Activated B cell treated with CpG ODN at 0.5 μM for 24 hours (primary cell): ENCODE measurements around the gene MBTD1. TPM values are rescaled to one million over a fixed set of nuclear protein-coding genes. Genes with fewer than 3 reads are reported as not detected.

ENCODE experiments used
- ATAC-seq: fragments of 200-7000 bp; cut with Tn5 transposase; one replicate; pipeline ENCODE4 v1.10.0; 2021; ENCODE audit warnings: low read depth, mild to moderate bottlenecking, moderate library complexity
- CTCF ChIA-PET: fragments of 350-600 bp; sonication (Branson Sonifier 250); formaldehyde crosslinking; loops from one replicate; lab custom pipeline; 2021; ENCODE audit warnings: antibody characterized with exemption; lab: Charles Lee
- POLR2A ChIA-PET: fragments of 350-600 bp; sonication (Branson Sonifier 250); formaldehyde crosslinking; loops from one replicate; lab custom pipeline; 2021; ENCODE audit warnings: antibody characterized with exemption; lab: Charles Lee
- DNase-seq: peaks from one replicate; pipeline ENCODE4 v3.0.0; 2022
- H3K27ac Mint-ChIP-seq: one replicate; pipeline ENCODE4 v1.8.0; 2020; ENCODE audit warnings: mixed read lengths
- H3K27me3 Mint-ChIP-seq: one replicate; pipeline ENCODE4 v1.8.0; 2021; ENCODE audit warnings: mixed read lengths
- H3K36me3 Mint-ChIP-seq: one replicate; pipeline ENCODE4 v1.8.0; 2021; ENCODE audit warnings: low read depth, mixed read lengths
- H3K4me1 Mint-ChIP-seq: one replicate; pipeline ENCODE4 v1.8.0; 2021; ENCODE audit warnings: mixed read lengths
- H3K4me3 Mint-ChIP-seq: one replicate; pipeline ENCODE4 v1.8.0; 2020; ENCODE audit warnings: mild to moderate bottlenecking, mixed read lengths
- H3K9me3 Mint-ChIP-seq: one replicate; pipeline ENCODE4 v1.8.0; 2020; ENCODE audit warnings: mixed read lengths
- intact Hi-C: fragments of 100-400 bp; cut with micrococcal nuclease; formaldehyde crosslinking; loops from one replicate; pipeline ENCODE4 v1.15.1; 2024
- total RNA-seq: library from RNA; stranded (reverse); gene quantifications from 2 replicates; pipeline ENCODE4 v1.2.3, GENCODE V29; 2022
- TF ChIP-seq, protein P1 (sequence below): fragments of 200-600 bp; IDR thresholded peaks from one replicate; pipeline ENCODE4 v1.8.0; 2022; ENCODE audit warnings: antibody characterized with exemption, mild to moderate bottlenecking

Gene MBTD1
- total RNA-seq, 1 donor from 2014 or later = 23.6 TPM

DNA sequence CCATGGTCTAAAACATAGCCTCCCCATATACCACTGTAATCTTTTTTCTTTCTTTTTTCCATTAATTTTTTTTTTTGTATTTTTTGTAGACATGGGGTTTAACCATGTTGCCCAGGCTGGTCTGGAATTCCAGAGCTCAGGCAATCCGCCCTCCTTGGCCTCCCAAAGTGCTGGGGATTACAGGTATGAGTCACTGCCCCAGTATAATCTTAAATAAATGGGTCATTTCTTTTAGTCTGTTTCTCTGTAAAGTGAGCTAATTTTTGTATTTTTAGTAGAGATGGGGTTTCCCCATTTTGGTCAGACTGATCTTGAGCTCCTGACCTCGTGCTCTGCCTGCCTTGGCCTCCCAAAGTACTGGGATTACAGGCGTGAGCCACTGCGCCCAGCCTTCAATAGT is 112.2 kb downstream of the MBTD1 start:
- H3K4me1 Mint-ChIP-seq = no peaks in the 10 kb centered on the region
- ATAC-seq (no peak), DNase-seq (no peak)
- ChIA-PET CTCF (no interaction called here), POLR2A (no interaction called here)
- no peaks in the 10 kb centered on the region for H3K9me3 Mint-ChIP-seq
- no peaks in the 10 kb centered on the region for H3K27me3 Mint-ChIP-seq
- H3K4me3 Mint-ChIP-seq = no peak overlapping the region
- TF ChIP-seq, protein P1, sequence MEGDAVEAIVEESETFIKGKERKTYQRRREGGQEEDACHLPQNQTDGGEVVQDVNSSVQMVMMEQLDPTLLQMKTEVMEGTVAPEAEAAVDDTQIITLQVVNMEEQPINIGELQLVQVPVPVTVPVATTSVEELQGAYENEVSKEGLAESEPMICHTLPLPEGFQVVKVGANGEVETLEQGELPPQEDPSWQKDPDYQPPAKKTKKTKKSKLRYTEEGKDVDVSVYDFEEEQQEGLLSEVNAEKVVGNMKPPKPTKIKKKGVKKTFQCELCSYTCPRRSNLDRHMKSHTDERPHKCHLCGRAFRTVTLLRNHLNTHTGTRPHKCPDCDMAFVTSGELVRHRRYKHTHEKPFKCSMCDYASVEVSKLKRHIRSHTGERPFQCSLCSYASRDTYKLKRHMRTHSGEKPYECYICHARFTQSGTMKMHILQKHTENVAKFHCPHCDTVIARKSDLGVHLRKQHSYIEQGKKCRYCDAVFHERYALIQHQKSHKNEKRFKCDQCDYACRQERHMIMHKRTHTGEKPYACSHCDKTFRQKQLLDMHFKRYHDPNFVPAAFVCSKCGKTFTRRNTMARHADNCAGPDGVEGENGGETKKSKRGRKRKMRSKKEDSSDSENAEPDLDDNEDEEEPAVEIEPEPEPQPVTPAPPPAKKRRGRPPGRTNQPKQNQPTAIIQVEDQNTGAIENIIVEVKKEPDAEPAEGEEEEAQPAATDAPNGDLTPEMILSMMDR = no peak
- no peak overlapping the region for H3K27ac Mint-ChIP-seq
- intact Hi-C loops = no loop called here
- H3K36me3 Mint-ChIP-seq = no peaks in the 10 kb centered on the region

DNA sequence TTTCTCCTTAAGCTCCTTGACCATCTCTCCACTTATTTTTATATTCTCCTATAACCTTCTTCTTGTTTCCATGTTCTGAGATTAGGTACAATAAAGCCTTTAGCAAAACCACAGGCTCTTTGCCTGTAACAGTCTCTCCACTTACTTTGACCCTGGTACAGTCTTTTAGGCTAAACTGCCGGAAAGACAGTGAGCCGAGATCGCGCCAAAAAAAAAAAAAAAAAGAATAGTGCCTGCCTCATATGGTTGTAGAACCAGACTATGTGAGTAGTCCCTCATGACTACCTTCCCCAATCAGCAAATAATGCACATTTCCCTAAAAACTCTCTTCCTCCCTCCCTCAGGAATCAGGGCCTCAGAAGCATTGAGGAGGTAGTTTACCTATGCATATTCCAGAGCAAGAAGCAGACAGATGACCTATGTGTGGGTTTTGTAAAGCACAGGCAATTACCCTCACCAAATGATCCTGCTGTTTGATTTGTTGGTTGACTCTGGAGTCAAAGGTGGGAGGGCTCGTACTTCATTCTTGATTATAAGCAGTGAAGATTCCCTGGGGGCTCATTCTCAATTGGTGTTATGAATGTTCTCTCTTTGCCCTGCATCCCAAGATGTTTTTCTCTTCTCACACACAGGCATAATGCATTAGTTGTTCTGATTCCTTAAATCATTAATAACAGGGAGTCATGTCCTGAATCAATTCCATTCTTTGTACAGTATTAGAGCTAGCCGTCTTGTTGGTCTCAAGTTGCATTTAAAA is 115.4 kb downstream of the MBTD1 start:
- ChIA-PET POLR2A (interaction anchor here (0.6 kb wide), 1 partner anchor 366 kb away, joined by 3 read pairs; no protein-coding TSS in a partner anchor), CTCF (no interaction called here)
- H3K9me3 Mint-ChIP-seq = no peaks in the 10 kb centered on the region
- H3K4me3 Mint-ChIP-seq = no peak overlapping the region
- no peak overlapping the region for H3K27ac Mint-ChIP-seq
- no peak for DNase-seq
- H3K27me3 Mint-ChIP-seq = no peaks in the 10 kb centered on the region
- H3K4me1 Mint-ChIP-seq = no peaks in the 10 kb centered on the region
- H3K36me3 Mint-ChIP-seq = no peaks in the 10 kb centered on the region
- TF ChIP-seq, protein P1 = no peak
- no peak for ATAC-seq
- intact Hi-C loops = no loop called here

- H3K4me3 Mint-ChIP-seq = no peak overlapping the region
- no peaks in the 10 kb centered on the region for H3K4me1 Mint-ChIP-seq
- ATAC-seq (no peak), DNase-seq (no peak)
- no peaks in the 10 kb centered on the region for H3K27me3 Mint-ChIP-seq
- TF ChIP-seq, protein P1 = no peak
- H3K27ac Mint-ChIP-seq = no peak overlapping the region
- no peaks in the 10 kb centered on the region for H3K9me3 Mint-ChIP-seq
- intact Hi-C loops = no loop called here
- POLR2A ChIA-PET = no interaction called here
- CTCF ChIA-PET = no interaction called here
- H3K36me3 Mint-ChIP-seq = no peaks in the 10 kb centered on the region
These were observed 117.3 kb downstream of the MBTD1 start for GRCh38 chr17:51142597-51142996.

- Mint-ChIP-seq H3K27ac (no peak overlapping the region), H3K9me3 (no peaks in the 10 kb centered on the region), H3K4me3 (no peak overlapping the region), H3K27me3 (no peaks in the 10 kb centered on the region), H3K36me3 (no peaks in the 10 kb centered on the region), H3K4me1 (peaks cover 2% of the 10 kb centered on the region)
- TF ChIP-seq, protein P1 = no peak
- POLR2A ChIA-PET = no interaction called here
- intact Hi-C loops = no loop called here
- no peak for ATAC-seq
- DNase-seq = no peak
- CTCF ChIA-PET = no interaction called here
These were observed 123.9 kb downstream of the MBTD1 start for GRCh38 chr17:51135956-51136355.

GRCh38 chr17:51133365-51133764 is 126.5 kb downstream of the MBTD1 start:
- no peaks in the 10 kb centered on the region for H3K36me3 Mint-ChIP-seq
- intact Hi-C loops = no loop called here

More at GRCh38 chr17:51133365-51133764, 126.5 kb downstream of the MBTD1 start:
- H3K4me1 Mint-ChIP-seq = peaks cover 2% of the 10 kb centered on the region
- TF ChIP-seq, protein P1 = no peak
- no peak for ATAC-seq
- H3K27me3 Mint-ChIP-seq = no peaks in the 10 kb centered on the region
- CTCF ChIA-PET = no interaction called here
- no peak for DNase-seq
- POLR2A ChIA-PET = no interaction called here
- H3K27ac Mint-ChIP-seq = no peak overlapping the region
- no peaks in the 10 kb centered on the region for H3K9me3 Mint-ChIP-seq
- H3K4me3 Mint-ChIP-seq = no peak overlapping the region
